GM18951 (cell line): ENCODE data around the gene SS18L1.

Experiments
- POLR2A ChIP-seq: IDR thresholded peaks from 4 replicates; pipeline ENCODE4 v1.6.1; 2011; ENCODE audit warnings: mild to moderate bottlenecking; ENCODE audit not compliant: insufficient read length, insufficient read depth; ENCODE audit errors: extremely low read depth
- in situ Hi-C: fragments of 300-500 bp; cut with MboI; formaldehyde crosslinking; loops from one replicate; pipeline ENCODE4 v1.12.0; 2022; ENCODE audit warnings: low sequenced_read_pairs, mixed read lengths, inconsistent platforms; ENCODE audit not compliant: unreplicated experiment

The SS18L1 gene

DNA sequence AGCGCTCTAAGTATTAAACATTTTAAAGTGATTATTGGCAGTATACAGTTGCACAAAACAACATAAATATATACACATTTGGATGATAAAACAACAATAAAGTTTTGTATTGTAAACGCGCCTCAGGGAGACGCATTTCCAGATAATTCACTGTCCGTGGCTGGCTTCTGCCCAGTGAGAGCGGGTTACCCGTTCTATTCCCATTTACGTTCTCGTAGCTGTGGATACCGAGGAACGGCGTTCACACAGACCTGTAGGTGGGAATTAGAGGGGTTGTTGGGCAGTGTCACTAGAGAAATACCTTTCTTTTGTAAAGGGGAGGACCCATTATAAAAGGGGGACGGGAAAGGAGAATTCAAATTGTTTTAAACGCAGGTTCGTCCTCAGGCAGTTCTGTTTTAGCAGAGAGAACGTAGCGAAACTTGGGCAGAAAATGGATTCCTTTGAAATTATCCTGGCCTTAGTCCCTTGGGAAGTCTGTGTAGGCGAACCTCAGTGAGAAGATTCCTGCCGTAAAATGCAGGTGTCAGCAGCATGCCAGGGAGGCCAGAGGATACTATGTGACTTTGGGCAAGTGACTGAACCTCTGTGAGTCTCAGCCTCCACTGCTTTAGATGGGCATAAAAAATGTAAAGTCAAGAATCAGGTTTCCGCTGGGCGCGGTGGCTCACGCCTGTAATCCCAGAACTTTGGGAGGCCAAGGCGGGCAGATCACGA is 40.0 kb downstream of the SS18L1 start:
- in situ Hi-C loops: no loop called here

DNA sequence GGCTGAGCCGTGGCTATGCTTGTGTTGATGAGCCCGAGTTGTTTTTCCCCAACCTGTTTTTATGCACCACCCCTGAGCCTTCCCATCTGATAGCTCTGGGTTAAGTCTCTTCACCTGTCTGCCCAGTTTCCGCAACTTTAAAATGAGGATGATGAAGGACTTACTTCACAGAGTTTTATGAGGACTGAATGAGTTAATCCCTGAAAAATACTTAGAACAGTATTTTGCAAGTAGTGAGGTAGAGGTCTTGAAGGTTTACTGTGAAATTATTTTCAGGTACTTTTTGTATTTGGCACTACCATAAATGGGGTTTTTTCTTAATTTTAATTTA is 42.5 kb downstream of the SS18L1 start:
- in situ Hi-C loops: no loop called here
- TF ChIP-seq POLR2A: no peak

More for the DNA sequence above, 40.0 kb downstream of the SS18L1 start:
- TF ChIP-seq POLR2A: no peak

DNA sequence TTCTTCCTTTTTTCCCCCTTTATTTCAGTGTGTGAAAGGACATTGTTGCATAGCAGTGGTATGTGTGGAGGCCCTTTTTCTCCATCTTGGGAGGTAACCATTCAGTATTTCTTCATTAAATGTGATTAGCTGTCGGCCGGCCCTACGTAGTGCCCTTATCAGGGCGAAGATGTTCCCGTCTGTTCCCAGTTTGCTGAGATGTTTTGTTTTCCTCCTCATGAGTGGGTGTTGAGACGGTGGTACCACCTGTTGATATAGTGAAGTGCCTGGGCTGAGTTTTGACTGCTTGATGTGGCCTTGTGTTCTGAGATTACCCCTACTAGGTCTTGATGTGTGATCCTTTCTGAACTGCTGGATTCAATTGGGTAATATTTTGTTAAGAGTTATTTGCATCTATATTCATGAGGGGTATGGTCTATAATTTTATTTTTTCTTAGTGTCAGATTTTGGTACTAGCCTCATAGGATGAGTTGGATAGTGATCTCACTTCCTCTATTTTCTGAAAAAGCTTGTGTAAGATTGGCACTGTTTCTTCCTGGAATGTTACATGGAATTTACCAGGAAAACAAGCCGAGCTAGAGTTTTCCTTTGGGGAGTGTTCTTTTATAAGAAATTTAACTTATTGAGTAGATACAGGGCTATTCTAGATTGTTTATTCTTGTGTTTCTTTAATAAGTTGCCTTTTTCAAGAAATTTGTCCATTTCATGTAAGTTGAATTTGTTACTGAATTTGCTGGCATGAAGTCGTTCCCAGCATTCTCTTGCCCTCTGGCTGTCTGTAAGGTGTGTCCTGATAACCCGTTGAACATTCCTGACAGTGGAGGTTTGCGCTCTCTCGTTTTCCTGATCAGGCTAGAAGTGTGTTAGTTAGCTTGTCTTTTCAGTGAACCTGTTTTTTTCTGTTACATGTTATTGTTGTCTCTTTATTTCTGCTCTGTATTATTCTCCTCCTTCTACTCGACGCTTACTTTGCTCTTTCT is 43.6 kb downstream of the SS18L1 start:
- in situ Hi-C loops: no loop called here

DNA sequence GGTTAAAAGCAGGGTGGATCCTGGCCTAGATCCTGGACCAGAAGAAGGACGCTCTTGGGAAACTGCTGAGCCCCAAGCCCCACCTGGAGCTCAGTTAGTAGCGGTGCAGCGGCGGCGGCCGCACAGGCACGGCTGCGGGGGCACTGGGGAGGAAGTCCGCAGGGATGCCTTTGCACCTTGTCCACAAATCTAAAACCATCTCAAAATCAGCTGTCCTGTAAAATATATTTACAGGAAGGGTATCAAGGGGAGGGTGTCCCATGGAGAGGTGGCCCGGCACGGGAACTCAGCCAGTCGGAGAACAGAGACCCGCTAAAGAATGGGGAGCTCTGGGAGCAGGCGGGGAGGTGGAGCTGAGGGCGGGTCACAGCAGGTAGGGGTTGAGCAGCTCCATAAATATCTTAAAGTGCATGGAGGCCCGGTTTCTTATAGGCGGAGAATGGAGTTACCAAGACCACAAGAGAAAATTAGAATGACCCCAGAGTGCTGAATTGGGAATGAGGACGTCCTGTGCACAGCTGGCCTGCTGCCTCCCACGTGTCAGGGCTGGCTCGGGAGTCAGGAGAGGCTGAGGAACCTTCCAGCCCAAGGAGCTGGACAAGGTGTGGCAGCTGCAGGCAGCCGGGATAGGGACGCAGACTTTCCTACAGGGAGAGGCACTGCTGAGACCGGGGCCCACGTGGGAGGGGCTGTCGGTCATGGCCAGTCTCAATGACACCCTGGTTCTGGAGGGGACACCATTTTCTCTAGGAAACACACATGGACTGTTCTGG is 47.3 kb downstream of the SS18L1 start:
- no peak for TF ChIP-seq POLR2A
- in situ Hi-C loops: no loop called here

More for the DNA sequence above, 43.6 kb downstream of the SS18L1 start:
- no peak for TF ChIP-seq POLR2A

GRCh38 chr20:62191781-62192559 is 48.4 kb downstream of the SS18L1 start:
- in situ Hi-C loops: no loop called here
- TF ChIP-seq POLR2A: no peak

DNA sequence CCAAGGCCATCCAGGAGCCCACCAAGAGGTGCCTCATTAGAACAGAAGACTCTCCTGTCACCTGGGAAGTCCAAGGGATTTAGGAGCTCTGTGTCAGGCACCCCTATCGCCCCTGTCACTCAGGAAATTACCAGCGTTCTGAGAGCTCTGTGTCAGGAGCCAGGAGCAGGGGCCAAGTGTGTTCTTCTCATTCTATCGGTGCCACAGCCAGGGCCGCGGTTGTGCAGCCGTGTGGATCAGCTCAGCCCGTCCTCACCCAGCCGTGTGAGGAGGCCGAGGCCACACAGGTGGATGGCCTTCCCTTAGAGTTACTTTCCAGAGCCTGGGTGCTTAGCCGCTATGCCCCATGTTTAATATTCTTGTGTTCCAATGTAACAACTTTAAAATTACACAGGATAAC is 49.1 kb downstream of the SS18L1 start:
- in situ Hi-C loops: no loop called here

DNA sequence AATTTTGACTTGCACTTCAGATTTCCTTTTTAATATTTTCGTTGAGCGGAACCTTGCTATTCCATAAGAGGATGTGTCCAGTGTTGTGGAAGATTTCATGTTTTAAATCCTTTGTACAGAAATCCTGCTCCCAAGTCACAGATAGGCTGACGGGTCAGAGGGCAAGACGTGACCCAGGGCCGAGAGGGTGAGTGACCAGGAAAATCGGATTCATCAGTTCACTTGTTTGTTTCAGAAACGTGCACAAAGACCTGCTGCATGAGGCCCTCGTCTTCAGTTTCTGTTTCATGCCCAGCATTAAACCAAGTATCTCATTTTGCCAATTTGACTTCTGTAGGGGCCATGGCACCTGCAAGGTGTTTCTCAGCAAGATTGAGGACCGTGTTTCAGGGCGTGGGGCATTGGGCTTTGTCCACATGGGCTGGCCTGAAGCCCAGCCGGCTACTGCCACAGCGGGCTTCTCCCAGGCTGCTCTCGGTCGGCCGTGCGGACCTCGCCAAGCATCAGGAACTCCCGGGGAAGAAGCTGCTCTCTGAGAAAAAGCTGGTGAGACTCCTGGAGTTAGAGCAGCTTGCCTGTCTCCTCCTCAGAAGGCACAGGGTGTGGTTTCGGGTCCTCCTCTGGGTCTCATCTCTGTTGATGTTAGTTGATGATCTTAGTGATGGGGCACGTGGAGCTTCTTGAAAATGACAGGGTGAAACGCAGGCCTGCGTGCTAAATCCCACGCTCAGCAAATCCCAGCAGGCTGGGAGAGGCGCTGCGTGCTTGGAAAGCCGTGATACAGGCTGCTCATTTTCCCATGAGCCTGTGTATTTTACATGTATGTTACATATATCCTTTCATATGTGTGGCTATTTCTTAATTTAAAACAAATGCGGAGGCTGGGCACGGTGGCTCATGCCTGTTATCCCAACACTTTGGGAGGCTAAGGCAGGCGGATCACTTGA is 49.8 kb downstream of the SS18L1 start:
- in situ Hi-C loops: no loop called here
- TF ChIP-seq POLR2A: no peak

More for the DNA sequence above, 49.1 kb downstream of the SS18L1 start:
- TF ChIP-seq POLR2A: no peak

- TF ChIP-seq POLR2A: no peak
- in situ Hi-C loops: no loop called here
These were observed 51.5 kb downstream of the SS18L1 start for GRCh38 chr20:62195075-62195405.

DNA sequence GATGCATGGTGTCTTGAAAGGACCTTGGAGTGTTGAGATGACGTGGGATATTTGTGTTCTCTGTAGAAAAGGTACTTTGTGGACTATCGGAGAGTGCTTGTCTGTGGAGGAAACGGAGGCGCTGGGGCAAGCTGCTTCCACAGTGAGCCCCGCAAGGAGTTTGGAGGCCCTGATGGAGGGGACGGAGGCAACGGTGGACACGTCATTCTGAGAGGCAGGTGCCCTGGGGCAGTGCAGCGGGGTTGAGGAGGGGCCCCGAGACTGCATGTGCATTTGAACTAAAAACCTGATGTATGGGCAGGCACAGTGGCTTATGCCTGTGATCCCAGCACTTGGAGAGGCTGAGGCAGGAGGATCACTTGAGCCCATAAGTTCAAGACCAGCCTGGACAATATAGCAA is 52.2 kb downstream of the SS18L1 start:
- in situ Hi-C loops: no loop called here
- TF ChIP-seq POLR2A: no peak

GRCh38 chr20:62196286-62196685 is 52.7 kb downstream of the SS18L1 start:
- no peak for TF ChIP-seq POLR2A
- in situ Hi-C loops: no loop called here

DNA sequence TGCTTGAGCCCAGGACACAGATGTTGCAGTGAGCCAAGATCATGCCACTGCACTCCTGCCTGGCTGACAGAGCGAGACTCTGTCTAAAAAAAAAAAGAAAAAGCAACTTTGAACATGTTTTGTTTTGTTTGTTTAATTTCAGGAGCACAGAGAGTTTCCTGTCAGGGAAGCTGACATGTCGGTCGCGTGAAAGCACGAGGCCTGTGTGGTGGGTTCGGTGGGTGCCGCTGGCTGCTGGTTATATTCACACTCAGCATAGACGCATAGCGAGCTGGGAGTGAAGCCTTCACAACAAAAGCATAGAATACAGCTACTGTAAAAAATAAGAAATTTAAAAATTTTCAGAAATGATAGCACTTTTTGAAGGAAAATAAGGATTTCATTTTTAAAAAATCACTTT is 53.7 kb downstream of the SS18L1 start:
- TF ChIP-seq POLR2A: no peak
- in situ Hi-C loops: no loop called here

DNA sequence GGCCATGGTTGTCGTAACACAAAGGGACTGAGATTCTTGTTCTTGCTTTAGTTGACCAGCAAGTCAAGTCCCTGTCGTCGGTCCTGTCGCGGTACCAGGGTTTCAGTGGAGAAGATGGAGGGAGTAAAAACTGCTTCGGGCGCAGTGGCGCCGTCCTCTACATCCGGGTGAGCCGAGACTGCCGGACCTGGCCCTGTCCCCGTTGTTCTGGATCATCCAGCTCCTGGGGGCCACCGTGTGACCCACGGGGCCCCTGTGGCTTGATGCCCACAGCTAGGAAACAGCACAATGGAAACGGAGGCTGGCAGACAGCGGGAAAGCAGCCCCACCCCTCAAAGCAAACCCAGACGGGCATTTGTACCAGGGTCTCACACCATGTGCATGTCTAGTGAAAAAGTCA is 54.2 kb downstream of the SS18L1 start:
- TF ChIP-seq POLR2A: no peak
- in situ Hi-C loops: no loop called here

GRCh38 chr20:62198496-62198895 is 54.9 kb downstream of the SS18L1 start:
- in situ Hi-C loops: no loop called here
- no peak for TF ChIP-seq POLR2A
